BE2C (cell line): Measurements from ENCODE around the gene KIAA0319L.

ENCODE experiments used
- DNase-seq: peaks from one replicate; pipeline ENCODE4 v3.0.0-alpha.2; 2020
- H3K27me3 ChIP-seq: fragments of 250-450 bp; sonication (Bioruptor Pico); 2 replicates; pipeline ENCODE4 v1.5.1; 2020; ENCODE audit warnings: mild to moderate bottlenecking
- H3K36me3 ChIP-seq: fragments of 250-450 bp; sonication (Bioruptor Pico); 2 replicates; pipeline ENCODE4 v1.5.1; 2020; ENCODE audit warnings: mild to moderate bottlenecking
- H3K4me1 ChIP-seq: fragments of 250-450 bp; sonication (Bioruptor Pico); 2 replicates; pipeline ENCODE4 v1.5.1; 2020
- H3K4me3 ChIP-seq: 2 replicates; pipeline ENCODE4 v1.5.1; 2011; ENCODE audit warnings: low read depth, low read length
- H3K9me3 ChIP-seq: fragments of 250-450 bp; sonication (Bioruptor Pico); 2 replicates; pipeline ENCODE4 v1.5.1; 2020
- CTCF ChIP-seq: IDR thresholded peaks from 2 replicates; pipeline ENCODE4 v1.5.1; 2012; ENCODE audit warnings: mild to moderate bottlenecking, low read depth, low read length

KIAA0319L gene

GRCh38 chr1:35535243-35535642, 22.0 kb downstream of the KIAA0319L start:
- no peaks in the 10 kb centered on the region for H3K9me3 ChIP-seq
- H3K36me3 ChIP-seq = no peaks in the 10 kb centered on the region
- no peaks in the 10 kb centered on the region for H3K4me1 ChIP-seq
- H3K27me3 ChIP-seq = no peaks in the 10 kb centered on the region
- no peak for DNase-seq
- TF ChIP-seq CTCF = no peak
- H3K4me3 ChIP-seq = no peak overlapping the region

GRCh38 chr1:35533586-35533985, 23.6 kb downstream of the KIAA0319L start:
- TF ChIP-seq CTCF = no peak
- H3K9me3 ChIP-seq = no peaks in the 10 kb centered on the region
- no peak for DNase-seq
- no peaks in the 10 kb centered on the region for H3K4me1 ChIP-seq
- H3K4me3 ChIP-seq = no peak overlapping the region
- no peaks in the 10 kb centered on the region for H3K27me3 ChIP-seq
- H3K36me3 ChIP-seq = no peaks in the 10 kb centered on the region

GRCh38 chr1:35532497-35533223, 24.5 kb downstream of the KIAA0319L start:
- Histone ChIP-seq H3K27me3 (no peaks in the 10 kb centered on the region), H3K36me3 (no peaks in the 10 kb centered on the region), H3K4me1 (no peaks in the 10 kb centered on the region), H3K9me3 (no peaks in the 10 kb centered on the region), H3K4me3 (no peak overlapping the region)
- DNase-seq = no peak
- no peak for TF ChIP-seq CTCF

GRCh38 chr1:35531368-35531767, 25.8 kb downstream of the KIAA0319L start:
- Histone ChIP-seq H3K27me3 (no peaks in the 10 kb centered on the region), H3K4me1 (no peaks in the 10 kb centered on the region), H3K9me3 (no peaks in the 10 kb centered on the region), H3K36me3 (no peaks in the 10 kb centered on the region), H3K4me3 (no peak overlapping the region)
- no peak for DNase-seq
- no peak for TF ChIP-seq CTCF

GRCh38 chr1:35530946-35531345, 26.3 kb downstream of the KIAA0319L start:
- Histone ChIP-seq H3K27me3 (no peaks in the 10 kb centered on the region), H3K36me3 (no peaks in the 10 kb centered on the region)

More at GRCh38 chr1:35530946-35531345, 26.3 kb downstream of the KIAA0319L start:
- no peaks in the 10 kb centered on the region for H3K9me3 ChIP-seq
- no peak for TF ChIP-seq CTCF
- no peak overlapping the region for H3K4me3 ChIP-seq
- no peak for DNase-seq
- no peaks in the 10 kb centered on the region for H3K4me1 ChIP-seq
